OCI-M2 (cell line): Measurements from ENCODE around the gene CST11.
"Not testable (repeated sequence)": the region's sequence is repeated elsewhere in the genome, so short reads cannot be mapped to it uniquely, and the experiment has no call there.

ENCODE experiments used
- DNase-seq: peaks from one replicate; lab custom pipeline; 2025; ENCODE audit not compliant: unreplicated experiment; lab: John Stamatoyannopoulos, UW

CST11 gene

GRCh38 chr20:23452776-23453175 is at the start of gene CST11:
CST11 (minus strand) TSS chr20:23452876; CDS start chr20:23452811, 65 bp downstream.
- no peak for DNase-seq

- DNase-seq = no peak
Observed at GRCh38 chr20:23501926-23502325, 49.2 kb upstream of the CST11 start.

- DNase-seq = no peak
Observed at GRCh38 chr20:23497536-23497935, 44.9 kb upstream of the CST11 start.

GRCh38 chr20:23493172-23493772 is 40.6 kb upstream of the CST11 start:
- DNase-seq = no peak

- DNase-seq = no peak
Observed at GRCh38 chr20:23492292-23492691, 39.6 kb upstream of the CST11 start.

GRCh38 chr20:23490817-23491216 is 38.1 kb upstream of the CST11 start, which contains the start of gene CST8:
CST8 (plus strand) TSS chr20:23491117; CDS start chr20:23491668, 551 bp downstream.
- no peak for DNase-seq

- no peak for DNase-seq
Observed at GRCh38 chr20:23488996-23489395, 36.3 kb upstream of the CST11 start.

GRCh38 chr20:23488470-23488869 is 35.8 kb upstream of the CST11 start:
- no peak for DNase-seq

GRCh38 chr20:23484081-23484480 is 31.4 kb upstream of the CST11 start:
- DNase-seq = no peak

- no peak for DNase-seq
Observed at GRCh38 chr20:23482138-23482537, 29.5 kb upstream of the CST11 start.

GRCh38 chr20:23479043-23479442 is 26.4 kb upstream of the CST11 start:
- DNase-seq = no peak

GRCh38 chr20:23477223-23477622 is 24.5 kb upstream of the CST11 start:
- no peak for DNase-seq

GRCh38 chr20:23476015-23476754 is 23.5 kb upstream of the CST11 start:
- no peak for DNase-seq

GRCh38 chr20:23475395-23475794 is 22.7 kb upstream of the CST11 start:
- no peak for DNase-seq

GRCh38 chr20:23473293-23473692 is 20.6 kb upstream of the CST11 start:
- not testable (repeated sequence) for DNase-seq

- DNase-seq = not testable (repeated sequence)
Observed at GRCh38 chr20:23472306-23472705, 19.6 kb upstream of the CST11 start.

- DNase-seq = not testable (repeated sequence)
Observed at GRCh38 chr20:23466961-23467360, 14.3 kb upstream of the CST11 start.

- DNase-seq = no peak
Observed at GRCh38 chr20:23461180-23461579, 8.5 kb upstream of the CST11 start.

GRCh38 chr20:23459461-23460150 is 6.9 kb upstream of the CST11 start:
- no peak for DNase-seq

GRCh38 chr20:23456873-23457272 is 4.2 kb upstream of the CST11 start:
- no peak for DNase-seq

- DNase-seq = no peak
Observed at GRCh38 chr20:23456409-23456808, 3.7 kb upstream of the CST11 start.

- no peak for DNase-seq
Observed at GRCh38 chr20:23455639-23456038, 3.0 kb upstream of the CST11 start.
